Astrocyte (in vitro differentiated cells and primary cell): Measurements from ENCODE around the gene MTA2. TPM values are rescaled to one million over a fixed set of nuclear protein-coding genes. Genes with fewer than 3 reads are reported as not detected.
A peak's percentile ranks its signal among the peaks of the same experiment; 100 is the strongest.

ENCODE experiments used
- DNase-seq: peaks from one replicate; pipeline ENCODE4 v3.0.0-alpha.2; 2010; ENCODE audit warnings: low read depth
- FAIRE-seq: peaks from 2 replicates; lab custom pipeline; 2011; peaks lifted over from hg19 to GRCh38; lab: Jason Lieb, UNC
- H2AFZ ChIP-seq: 2 replicates; pipeline ENCODE4 v1.6.0; 2012; ENCODE audit warnings: low read depth, low read length, inconsistent platforms
- H3K27ac ChIP-seq: 2 replicates; pipeline ENCODE4 v1.5.1; 2011; ENCODE audit warnings: low read depth, low read length, inconsistent platforms
- H3K27me3 ChIP-seq: 2 replicates; pipeline ENCODE4 v1.6.0; 2011; ENCODE audit warnings: low read length, inconsistent platforms; ENCODE audit not compliant: insufficient read depth
- H3K36me3 ChIP-seq: 2 replicates; pipeline ENCODE4 v1.5.1; 2011; ENCODE audit warnings: low read length, inconsistent platforms; ENCODE audit not compliant: insufficient read depth
- H3K4me1 ChIP-seq: 2 replicates; pipeline ENCODE4 v1.5.1; 2011; ENCODE audit warnings: low read length, inconsistent platforms; ENCODE audit not compliant: insufficient read depth
- H3K4me2 ChIP-seq: 2 replicates; pipeline ENCODE4 v1.6.0; 2012; ENCODE audit warnings: low read length, inconsistent platforms
- H3K4me3 ChIP-seq: 2 replicates; pipeline ENCODE4 v1.5.1; 2011; ENCODE audit warnings: low read depth, mild to moderate bottlenecking, low read length, inconsistent platforms; ENCODE audit not compliant: insufficient read depth
- H3K79me2 ChIP-seq: 2 replicates; pipeline ENCODE4 v1.6.0; 2012; ENCODE audit warnings: mild to moderate bottlenecking, low read length, inconsistent platforms; ENCODE audit not compliant: insufficient read depth
- H3K9ac ChIP-seq: 2 replicates; pipeline ENCODE4 v1.6.0; 2012; ENCODE audit warnings: mild to moderate bottlenecking, low read length, inconsistent platforms
- H3K9me3 ChIP-seq: 2 replicates; pipeline ENCODE4 v1.5.1; 2012; ENCODE audit warnings: low read depth, mild to moderate bottlenecking, low read length, inconsistent platforms; ENCODE audit not compliant: insufficient read depth
- H4K20me1 ChIP-seq: 2 replicates; pipeline ENCODE4 v1.6.0; 2012; ENCODE audit warnings: low read length, inconsistent platforms; ENCODE audit not compliant: insufficient read depth
- H3K27ac Mint-ChIP-seq: one replicate; pipeline ENCODE4 v1.8.0; 2021; ENCODE audit warnings: mild to moderate bottlenecking, mixed read lengths; ENCODE audit not compliant: unreplicated experiment
- H3K27me3 Mint-ChIP-seq: one replicate; pipeline ENCODE4 v1.8.0; 2021; ENCODE audit warnings: low read depth, mixed read lengths; ENCODE audit not compliant: unreplicated experiment
- H3K36me3 Mint-ChIP-seq: one replicate; pipeline ENCODE4 v1.8.0; 2021; ENCODE audit warnings: low read depth, mixed read lengths; ENCODE audit not compliant: unreplicated experiment
- H3K4me1 Mint-ChIP-seq: one replicate; pipeline ENCODE4 v1.8.0; 2021; ENCODE audit warnings: low read depth, mixed read lengths; ENCODE audit not compliant: unreplicated experiment
- H3K4me3 Mint-ChIP-seq: one replicate; pipeline ENCODE4 v1.8.0; 2021; ENCODE audit warnings: mild to moderate bottlenecking, moderate library complexity, mixed read lengths; ENCODE audit not compliant: unreplicated experiment
- H3K9me3 Mint-ChIP-seq: one replicate; pipeline ENCODE4 v1.8.0; 2021; ENCODE audit warnings: mild to moderate bottlenecking, mixed read lengths; ENCODE audit not compliant: unreplicated experiment
- EZH2 ChIP-seq: IDR thresholded peaks from 2 replicates; pipeline ENCODE4 v1.6.1; 2012; ENCODE audit warnings: mild to moderate bottlenecking, low read length, inconsistent platforms; ENCODE audit not compliant: insufficient read depth
- total RNA-seq: library from RNA; stranded (reverse); gene quantifications from 2 replicates; pipeline ENCODE4 v1.2.1, GENCODE V29; 2021
- TF ChIP-seq, protein P1 (sequence below): IDR thresholded peaks from 2 replicates; pipeline ENCODE4 v1.5.1; 2011; ENCODE audit warnings: low read depth, mild to moderate bottlenecking, inconsistent platforms, low read length, moderate library complexity; ENCODE audit not compliant: insufficient read depth

Gene MTA2
- total RNA-seq, 1 donor from 2014 or later, result 136 TPM

- Mint-ChIP-seq H3K27ac (no peak overlapping the region), H3K4me1 (no peaks in the 10 kb centered on the region), H3K9me3 (no peaks in the 10 kb centered on the region), H3K4me3 (no peak overlapping the region), H3K36me3 (peaks cover 27% of the 10 kb centered on the region), H3K27me3 (no peaks in the 10 kb centered on the region)
- DNase-seq (no peak), FAIRE-seq (no peak)
- Histone ChIP-seq H2AFZ (no peak overlapping the region), H3K4me3 (no peak overlapping the region), H3K36me3 (peaks cover 62% of the 10 kb centered on the region), H3K79me2 (no peaks in the 10 kb centered on the region), H3K4me2 (no peak overlapping the region), H3K9me3 (no peaks in the 10 kb centered on the region), H3K4me1 (no peaks in the 10 kb centered on the region), H3K27me3 (no peaks in the 10 kb centered on the region), H3K27ac (no peak overlapping the region), H3K9ac (no peak overlapping the region), H4K20me1 (peaks cover 15% of the 10 kb centered on the region)
- no peak for TF ChIP-seq EZH2
- TF ChIP-seq, protein P1, sequence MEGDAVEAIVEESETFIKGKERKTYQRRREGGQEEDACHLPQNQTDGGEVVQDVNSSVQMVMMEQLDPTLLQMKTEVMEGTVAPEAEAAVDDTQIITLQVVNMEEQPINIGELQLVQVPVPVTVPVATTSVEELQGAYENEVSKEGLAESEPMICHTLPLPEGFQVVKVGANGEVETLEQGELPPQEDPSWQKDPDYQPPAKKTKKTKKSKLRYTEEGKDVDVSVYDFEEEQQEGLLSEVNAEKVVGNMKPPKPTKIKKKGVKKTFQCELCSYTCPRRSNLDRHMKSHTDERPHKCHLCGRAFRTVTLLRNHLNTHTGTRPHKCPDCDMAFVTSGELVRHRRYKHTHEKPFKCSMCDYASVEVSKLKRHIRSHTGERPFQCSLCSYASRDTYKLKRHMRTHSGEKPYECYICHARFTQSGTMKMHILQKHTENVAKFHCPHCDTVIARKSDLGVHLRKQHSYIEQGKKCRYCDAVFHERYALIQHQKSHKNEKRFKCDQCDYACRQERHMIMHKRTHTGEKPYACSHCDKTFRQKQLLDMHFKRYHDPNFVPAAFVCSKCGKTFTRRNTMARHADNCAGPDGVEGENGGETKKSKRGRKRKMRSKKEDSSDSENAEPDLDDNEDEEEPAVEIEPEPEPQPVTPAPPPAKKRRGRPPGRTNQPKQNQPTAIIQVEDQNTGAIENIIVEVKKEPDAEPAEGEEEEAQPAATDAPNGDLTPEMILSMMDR, result no peak
Observed at GRCh38 chr11:62627713-62628112, 26.0 kb upstream of the MTA2 start.

DNA sequence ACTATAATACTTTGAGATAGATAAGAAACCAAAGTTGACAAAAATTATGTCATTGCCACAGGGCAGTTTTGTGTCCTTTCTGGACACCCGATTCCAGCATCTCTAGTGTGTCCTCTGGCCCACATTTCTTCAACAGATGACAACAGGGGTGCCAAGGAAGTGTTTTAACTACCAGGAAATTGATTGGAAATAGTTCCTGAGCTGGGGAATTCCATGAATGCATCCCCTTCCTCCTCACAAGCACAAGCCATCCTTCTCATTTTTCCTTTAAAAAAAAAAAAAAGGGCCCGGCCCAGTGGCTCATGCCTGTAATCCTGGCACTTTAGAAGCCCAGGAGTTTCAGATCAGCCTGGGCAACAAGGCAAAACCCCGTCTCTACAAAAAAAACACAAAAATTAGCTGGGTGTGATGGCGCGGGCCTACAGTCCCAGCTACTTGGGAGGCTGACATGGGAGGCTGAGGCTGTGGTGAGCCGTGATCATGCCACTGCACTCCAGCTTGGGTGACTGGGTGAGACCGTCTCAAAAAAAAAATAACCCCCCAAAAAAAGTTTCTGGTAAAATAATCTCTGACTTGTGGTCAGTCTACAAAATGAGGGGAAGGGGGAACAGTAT lies 20.9 kb upstream of the MTA2 start:
- peak overlapping the region; percentile 69 for H3K4me3 Mint-ChIP-seq
- no peaks in the 10 kb centered on the region for H3K9me3 ChIP-seq
- peaks cover 23% of the 10 kb centered on the region for H3K36me3 ChIP-seq
- peaks cover 12% of the 10 kb centered on the region for H3K4me1 ChIP-seq
- peak overlapping the region; percentile 41 for H3K27ac ChIP-seq
- no peak overlapping the region for H3K4me3 ChIP-seq
- H3K9me3 Mint-ChIP-seq, result no peaks in the 10 kb centered on the region
- no peak for DNase-seq
- FAIRE-seq, result no peak
- no peaks in the 10 kb centered on the region for H4K20me1 ChIP-seq
- TF ChIP-seq, protein P1, result no peak
- no peak for TF ChIP-seq EZH2
- peaks cover 8% of the 10 kb centered on the region for H3K4me1 Mint-ChIP-seq
- H3K9ac ChIP-seq, result peak overlapping the region; percentile 39
- H3K27me3 Mint-ChIP-seq, result no peaks in the 10 kb centered on the region
- peaks cover 9% of the 10 kb centered on the region for H3K36me3 Mint-ChIP-seq
- H3K79me2 ChIP-seq, result peaks cover 14% of the 10 kb centered on the region
- H3K27ac Mint-ChIP-seq, result peak overlapping the region; percentile 94
- H2AFZ ChIP-seq, result peak overlapping the region; percentile 44
- H3K4me2 ChIP-seq, result peak overlapping the region; percentile 93
- H3K27me3 ChIP-seq, result no peaks in the 10 kb centered on the region
